Measurements from ENCODE around the gene NDUFC2.
"Not testable (repeated sequence)": the region's sequence is repeated elsewhere in the genome, so short reads cannot be mapped to it uniquely, and the experiment has no call there.

The NDUFC2 gene

GRCh38 chr11:78032090-78032489 lies 47.6 kb downstream of the NDUFC2 start:
- Histone ChIP-seq H3K4me3 (ENCODE audit: severe bottlenecking) (no peak overlapping the region), H3K4me1 (ENCODE audit: insufficient read depth, poor library complexity, severe bottlenecking) (peaks cover 13% of the 10 kb centered on the region), H3K36me3 (ENCODE audit: low read depth) (no peaks in the 10 kb centered on the region), H3K9me3 (ENCODE audit: severe bottlenecking) (no peaks in the 10 kb centered on the region), H3K27me3 (ENCODE audit: insufficient read depth, poor library complexity, severe bottlenecking) (no peaks in the 10 kb centered on the region), H3K27ac (ENCODE audit: poor library complexity, severe bottlenecking) (no peak overlapping the region)
- DNase-seq (ENCODE audit: low spot score) = no peak
- no peak for TF ChIP-seq CTCF (IDR thresholded peaks at IDR 0.05; ENCODE audit: poor library complexity, severe bottlenecking)
- ATAC-seq (ENCODE audit: low read depth) = no peak

DNA sequence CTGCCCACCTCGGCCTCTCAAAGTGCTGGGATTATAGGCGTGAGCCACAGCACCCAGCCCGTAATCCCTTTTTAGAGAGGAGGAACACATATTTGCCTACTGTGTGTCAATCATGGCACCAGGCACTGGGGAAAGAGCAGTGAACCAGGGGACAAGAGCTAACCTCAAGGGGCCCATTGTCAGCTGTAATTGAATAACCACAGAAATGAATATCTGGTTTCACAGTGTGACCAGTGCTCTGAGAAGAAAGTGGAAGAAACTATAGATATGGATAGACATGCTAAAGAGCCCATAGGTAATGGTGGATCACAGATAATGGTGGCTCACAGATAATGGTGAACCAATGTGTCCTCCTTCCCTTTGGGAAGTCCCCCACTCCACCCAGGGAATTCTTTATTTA lies 48.0 kb downstream of the NDUFC2 start:
- H3K27me3 ChIP-seq (ENCODE audit: insufficient read depth, poor library complexity, severe bottlenecking) = no peaks in the 10 kb centered on the region
- no peaks in the 10 kb centered on the region for H3K9me3 ChIP-seq (ENCODE audit: severe bottlenecking)
- ATAC-seq (ENCODE audit: low read depth) = no peak
- H3K36me3 ChIP-seq (ENCODE audit: low read depth) = no peaks in the 10 kb centered on the region
- TF ChIP-seq CTCF (IDR thresholded peaks at IDR 0.05; ENCODE audit: poor library complexity, severe bottlenecking) = no peak
- H3K4me3 ChIP-seq (ENCODE audit: severe bottlenecking) = no peak overlapping the region
- peaks cover 12% of the 10 kb centered on the region for H3K4me1 ChIP-seq (ENCODE audit: insufficient read depth, poor library complexity, severe bottlenecking)
- no peak overlapping the region for H3K27ac ChIP-seq (ENCODE audit: poor library complexity, severe bottlenecking)
- DNase-seq (ENCODE audit: low spot score) = no peak

DNA sequence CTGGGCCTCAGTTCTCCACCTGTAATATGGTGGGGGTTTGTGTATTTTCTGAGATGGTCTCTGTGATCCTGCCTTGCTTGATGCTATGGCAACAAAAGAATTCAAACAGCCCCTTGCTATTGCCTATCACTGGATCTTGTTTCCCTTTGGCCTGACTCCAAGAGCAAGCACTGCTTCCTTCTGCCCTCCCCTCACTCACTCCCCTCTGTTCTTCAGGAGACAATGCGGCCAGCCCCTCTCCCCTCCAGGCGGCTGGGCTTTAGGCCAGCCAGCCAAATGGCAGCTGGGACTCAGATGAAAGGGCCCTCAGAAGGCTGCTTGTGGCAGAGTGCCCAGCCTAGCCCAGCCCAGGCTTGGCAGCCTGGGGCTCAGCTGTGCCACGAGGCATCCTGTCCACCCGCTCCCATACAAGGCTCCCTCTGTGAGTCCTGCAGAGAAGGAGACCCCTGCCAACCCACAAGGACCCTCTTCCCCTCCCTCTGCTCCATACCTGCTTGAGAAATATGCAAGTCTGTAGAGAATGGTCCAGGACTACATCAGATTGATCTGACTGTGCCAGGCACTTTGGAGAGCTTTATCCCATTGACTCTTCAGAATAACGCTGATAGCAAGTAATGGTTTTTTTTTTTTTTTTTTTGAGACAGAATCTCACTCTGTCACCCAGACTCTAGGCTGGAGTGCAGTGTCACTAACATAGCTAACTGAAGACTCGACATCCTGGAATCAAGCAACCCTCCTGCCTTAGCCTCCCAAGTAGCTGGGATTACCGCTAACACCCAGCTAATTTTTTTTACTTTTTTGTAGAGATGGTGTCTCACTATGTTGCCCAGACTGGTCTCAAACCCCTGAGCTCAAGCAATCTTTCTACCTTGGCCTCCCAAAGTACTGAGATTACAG lies 49.0 kb downstream of the NDUFC2 start:
- no peak overlapping the region for H3K4me3 ChIP-seq (ENCODE audit: severe bottlenecking)
- H3K27ac ChIP-seq (ENCODE audit: poor library complexity, severe bottlenecking) = peak overlapping the region; percentile 15
- DNase-seq (ENCODE audit: low spot score) (no peak), ATAC-seq (ENCODE audit: low read depth) (peak; percentile 74)
- no peaks in the 10 kb centered on the region for H3K9me3 ChIP-seq (ENCODE audit: severe bottlenecking)
- H3K36me3 ChIP-seq (ENCODE audit: low read depth) = no peaks in the 10 kb centered on the region
- TF ChIP-seq CTCF (IDR thresholded peaks at IDR 0.05; ENCODE audit: poor library complexity, severe bottlenecking) = no peak
- H3K4me1 ChIP-seq (ENCODE audit: insufficient read depth, poor library complexity, severe bottlenecking) = peaks cover 12% of the 10 kb centered on the region
- no peaks in the 10 kb centered on the region for H3K27me3 ChIP-seq (ENCODE audit: insufficient read depth, poor library complexity, severe bottlenecking)

DNA sequence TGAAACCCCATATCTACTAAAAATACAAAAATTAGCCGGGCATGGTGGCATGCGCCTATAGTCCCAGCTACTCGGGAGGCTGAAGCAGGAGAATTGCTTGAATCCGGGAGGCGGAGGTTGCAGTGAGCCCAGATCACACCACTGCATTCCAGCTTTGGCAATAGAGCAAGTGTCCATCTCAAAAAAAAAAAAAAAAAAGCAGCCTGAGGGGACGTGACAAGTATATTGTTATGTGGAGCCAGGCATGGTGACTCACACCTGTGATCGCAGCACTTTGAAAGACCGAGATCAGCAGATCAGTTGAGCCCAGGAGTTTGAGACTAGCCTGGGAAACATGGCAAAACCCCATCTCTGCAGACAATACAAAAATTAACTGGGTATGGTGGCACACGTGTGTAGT lies 51.2 kb downstream of the NDUFC2 start:
- peak; percentile 72; the same call in 2 of the 3 replicates for ATAC-seq (ENCODE audit: low read depth)
- H3K4me3 ChIP-seq (ENCODE audit: severe bottlenecking); H3K27ac ChIP-seq (ENCODE audit: poor library complexity, severe bottlenecking); H3K36me3 ChIP-seq (ENCODE audit: low read depth); H3K9me3 ChIP-seq (ENCODE audit: severe bottlenecking); H3K27me3 ChIP-seq (ENCODE audit: insufficient read depth, poor library complexity, severe bottlenecking); DNase-seq (ENCODE audit: low spot score): not testable (repeated sequence)
- peaks cover 15% of the 10 kb centered on the region for H3K4me1 ChIP-seq (ENCODE audit: insufficient read depth, poor library complexity, severe bottlenecking)

GRCh38 chr11:78027759-78028158 lies 51.9 kb downstream of the NDUFC2 start:
- H3K36me3 ChIP-seq (ENCODE audit: low read depth) = no peaks in the 10 kb centered on the region
- DNase-seq (ENCODE audit: low spot score) (no peak), ATAC-seq (ENCODE audit: low read depth) (no peak)
- H3K27ac ChIP-seq (ENCODE audit: poor library complexity, severe bottlenecking) = no peak overlapping the region
- no peak for TF ChIP-seq CTCF (IDR thresholded peaks at IDR 0.05; ENCODE audit: poor library complexity, severe bottlenecking)
- H3K4me3 ChIP-seq (ENCODE audit: severe bottlenecking) = no peak overlapping the region
- H3K4me1 ChIP-seq (ENCODE audit: insufficient read depth, poor library complexity, severe bottlenecking) = peaks cover 15% of the 10 kb centered on the region
- H3K9me3 ChIP-seq (ENCODE audit: severe bottlenecking) = no peaks in the 10 kb centered on the region
- H3K27me3 ChIP-seq (ENCODE audit: insufficient read depth, poor library complexity, severe bottlenecking) = no peaks in the 10 kb centered on the region
